ENCODE data around the gene MARCHF3.

DNA sequence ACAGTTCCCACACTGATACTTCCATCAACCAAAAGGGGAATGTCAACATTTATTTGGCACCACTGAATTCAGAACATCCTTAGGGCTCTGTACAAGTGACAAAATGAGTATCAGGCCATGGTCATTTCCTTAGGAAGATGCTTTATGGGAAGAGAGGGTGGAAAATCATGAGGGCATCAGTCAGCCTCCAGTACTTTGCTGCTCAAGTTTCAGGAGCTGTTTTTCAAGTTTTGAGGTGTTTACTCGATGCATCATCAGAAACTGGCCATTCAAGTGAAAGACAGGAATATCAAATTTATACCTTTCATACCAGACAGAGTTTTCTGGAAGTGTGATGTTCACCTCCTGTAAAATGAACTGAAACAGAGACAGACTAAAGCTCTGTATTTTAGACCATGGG is 21.2 kb upstream of the MARCHF3 start:
- TF ChIP-seq, protein P1, sequence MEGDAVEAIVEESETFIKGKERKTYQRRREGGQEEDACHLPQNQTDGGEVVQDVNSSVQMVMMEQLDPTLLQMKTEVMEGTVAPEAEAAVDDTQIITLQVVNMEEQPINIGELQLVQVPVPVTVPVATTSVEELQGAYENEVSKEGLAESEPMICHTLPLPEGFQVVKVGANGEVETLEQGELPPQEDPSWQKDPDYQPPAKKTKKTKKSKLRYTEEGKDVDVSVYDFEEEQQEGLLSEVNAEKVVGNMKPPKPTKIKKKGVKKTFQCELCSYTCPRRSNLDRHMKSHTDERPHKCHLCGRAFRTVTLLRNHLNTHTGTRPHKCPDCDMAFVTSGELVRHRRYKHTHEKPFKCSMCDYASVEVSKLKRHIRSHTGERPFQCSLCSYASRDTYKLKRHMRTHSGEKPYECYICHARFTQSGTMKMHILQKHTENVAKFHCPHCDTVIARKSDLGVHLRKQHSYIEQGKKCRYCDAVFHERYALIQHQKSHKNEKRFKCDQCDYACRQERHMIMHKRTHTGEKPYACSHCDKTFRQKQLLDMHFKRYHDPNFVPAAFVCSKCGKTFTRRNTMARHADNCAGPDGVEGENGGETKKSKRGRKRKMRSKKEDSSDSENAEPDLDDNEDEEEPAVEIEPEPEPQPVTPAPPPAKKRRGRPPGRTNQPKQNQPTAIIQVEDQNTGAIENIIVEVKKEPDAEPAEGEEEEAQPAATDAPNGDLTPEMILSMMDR (IDR thresholded peaks at IDR 0.05; ENCODE audit: poor library complexity, severe bottlenecking) = no peak
- TF ChIP-seq RAD21 (conservative IDR thresholded peaks at IDR 0.05) = no peak
- no peak for TF ChIP-seq SMC3 (conservative IDR thresholded peaks at IDR 0.05; ENCODE audit: poor library complexity)
- no peak for TF ChIP-seq EZH2 (IDR thresholded peaks at IDR 0.05; ENCODE audit: borderline replicate concordance, insufficient read depth, low read length, poor library complexity, severe bottlenecking)
- TF ChIP-seq EP300 (conservative IDR thresholded peaks at IDR 0.05; ENCODE audit: poor library complexity, severe bottlenecking) = no peak

Measured in neural cell (in vitro differentiated cells).